Measurements from ENCODE around the gene MAMDC4. TPM values are rescaled to one million over a fixed set of nuclear protein-coding genes. Genes with fewer than 3 reads are reported as not detected.
"Not testable (repeated sequence)": the region's sequence is repeated elsewhere in the genome, so short reads cannot be mapped to it uniquely, and the experiment has no call there.

The MAMDC4 gene
- total and polyA plus RNA-seq, 5 donors from 2014 or later, result 0.30 to 2.7 TPM; not detected in 3

- peak overlapping the region; percentile 77 to 93 (median 86) for H3K4me3 Mint-ChIP-seq
- peak overlapping the region; percentile 84 to 97 (median 94) for H3K27ac Mint-ChIP-seq
- peaks cover 7 to 37% (median 20%) of the 10 kb centered on the region in 4 donors for H3K4me1 Mint-ChIP-seq
- Histone ChIP-seq H3K4me1 (ENCODE audit: control insufficient read depth, insufficient read depth, low read length, poor library complexity, severe bottlenecking) (peaks cover 45% of the 10 kb centered on the region), H3K4me3 (ENCODE audit: low read depth, low read length) (peak overlapping the region; percentile 64), H3K27ac (ENCODE audit: insufficient read depth, low read length, poor library complexity, severe bottlenecking) (peak overlapping the region; percentile 91)
- not testable (repeated sequence) for ATAC-seq (ENCODE audit: low read depth in 2 of 2); H3K36me3 Mint-ChIP-seq; DNase-seq; H3K36me3 ChIP-seq (ENCODE audit: control insufficient read depth, insufficient read depth, low read length); H3K27me3 Mint-ChIP-seq; H3K27me3 ChIP-seq (ENCODE audit: control insufficient read depth, insufficient read depth, low read length); H3K9me3 ChIP-seq (ENCODE audit: control insufficient read depth in 2 of 2, low read length in 2 of 2); H3K9me3 Mint-ChIP-seq
These were observed 30.8 kb downstream of the MAMDC4 start for GRCh38 chr9:136882947-136883283.

- not testable (repeated sequence) for H3K36me3 ChIP-seq (ENCODE audit: control insufficient read depth, insufficient read depth, low read length); H3K36me3 Mint-ChIP-seq; DNase-seq; ATAC-seq (ENCODE audit: low read depth in 2 of 2); H3K27me3 Mint-ChIP-seq; H3K4me3 ChIP-seq (ENCODE audit: low read depth, low read length); H3K27me3 ChIP-seq (ENCODE audit: control insufficient read depth, insufficient read depth, low read length); H3K9me3 ChIP-seq (ENCODE audit: control insufficient read depth in 2 of 2, low read length in 2 of 2); H3K9me3 Mint-ChIP-seq
- Mint-ChIP-seq H3K4me3 (peak overlapping the region in 2 of 4 donors; percentile 77 to 93), H3K4me1 (peaks cover 7 to 45% (median 20%) of the 10 kb centered on the region in 4 donors), H3K27ac (peak overlapping the region; percentile 48 to 94 (median 84))
- peak overlapping the region; percentile 91 for H3K27ac ChIP-seq (ENCODE audit: insufficient read depth, low read length, poor library complexity, severe bottlenecking)
- H3K4me1 ChIP-seq (ENCODE audit: control insufficient read depth, insufficient read depth, low read length, poor library complexity, severe bottlenecking), result peaks cover 45% of the 10 kb centered on the region
These were observed 31.5 kb downstream of the MAMDC4 start for GRCh38 chr9:136883670-136884069.

- Histone ChIP-seq H3K9me3 (ENCODE audit: control insufficient read depth in 2 of 2, low read length in 2 of 2) (no peaks in the 10 kb centered on the region), H3K4me1 (ENCODE audit: control insufficient read depth, insufficient read depth, low read length, poor library complexity, severe bottlenecking) (peaks cover 51% of the 10 kb centered on the region), H3K27ac (ENCODE audit: insufficient read depth, low read length, poor library complexity, severe bottlenecking) (peak within 1 kb of the TSS; percentile 96), H3K4me3 (ENCODE audit: low read depth, low read length) (peak within 1 kb of the TSS; percentile 53), H3K36me3 (ENCODE audit: control insufficient read depth, insufficient read depth, low read length) (peaks cover 8% of the 10 kb centered on the region), H3K27me3 (ENCODE audit: control insufficient read depth, insufficient read depth, low read length) (no peaks in the 10 kb centered on the region)
- peaks cover 7 to 56% (median 22%) of the 10 kb centered on the region in 4 donors for H3K4me1 Mint-ChIP-seq
- no peaks in the 10 kb centered on the region for H3K9me3 Mint-ChIP-seq
- peak within 1 kb of the TSS; percentile 58 to 95 (median 91) for H3K27ac Mint-ChIP-seq
- H3K27me3 Mint-ChIP-seq, result no peaks in the 10 kb centered on the region
- no peaks in the 10 kb centered on the region for H3K36me3 Mint-ChIP-seq
- peak; percentile 96 to 100 (median 97) for DNase-seq
- peak; percentile 93 to 95 for ATAC-seq (ENCODE audit: low read depth in 2 of 2)
- peak within 1 kb of the TSS; percentile 87 to 95 (median 92) for H3K4me3 Mint-ChIP-seq
These were observed 33.9 kb downstream of the MAMDC4 start, which contains the start of gene TRAF2 for GRCh38 chr9:136885950-136886578. Gene TRAF2 (plus strand): TSS chr9:136886516. CDS start chr9:136898741, 12,225 bp downstream.

GRCh38 chr9:136886610-136887597 lies 34.8 kb downstream of the MAMDC4 start:
- no peaks in the 10 kb centered on the region for H3K27me3 Mint-ChIP-seq
- H3K36me3 Mint-ChIP-seq, result no peaks in the 10 kb centered on the region
- DNase-seq, result peak in 2 of 3 donors; percentile 29 to 33
- H3K4me3 Mint-ChIP-seq, result peak overlapping the region; percentile 87 to 95 (median 92)
- peak overlapping the region; percentile 96 for H3K27ac ChIP-seq (ENCODE audit: insufficient read depth, low read length, poor library complexity, severe bottlenecking)
- H3K4me1 Mint-ChIP-seq, result peaks cover 7 to 52% (median 17%) of the 10 kb centered on the region in 4 donors
- H3K9me3 ChIP-seq (ENCODE audit: control insufficient read depth in 2 of 2, low read length in 2 of 2), result no peaks in the 10 kb centered on the region
- H3K4me1 ChIP-seq (ENCODE audit: control insufficient read depth, insufficient read depth, low read length, poor library complexity, severe bottlenecking), result peaks cover 43% of the 10 kb centered on the region
- H3K27ac Mint-ChIP-seq, result peak overlapping the region; percentile 58 to 95 (median 91)
- peak overlapping the region; percentile 46 for H3K4me3 ChIP-seq (ENCODE audit: low read depth, low read length)
- peaks cover 11% of the 10 kb centered on the region for H3K36me3 ChIP-seq (ENCODE audit: control insufficient read depth, insufficient read depth, low read length)
- H3K27me3 ChIP-seq (ENCODE audit: control insufficient read depth, insufficient read depth, low read length), result no peaks in the 10 kb centered on the region
- H3K9me3 Mint-ChIP-seq, result no peaks in the 10 kb centered on the region
- ATAC-seq (ENCODE audit: low read depth in 2 of 2), result peak in 1 of 2 donors; percentile 22

- Mint-ChIP-seq H3K4me3 (peak overlapping the region in 1 of 4 donors; percentile 95), H3K4me1 (peaks cover 7 to 50% (median 13%) of the 10 kb centered on the region in 4 donors), H3K27ac (peak overlapping the region in 1 of 3 donors; percentile 42), H3K9me3 (no peaks in the 10 kb centered on the region), H3K36me3 (no peaks in the 10 kb centered on the region), H3K27me3 (no peaks in the 10 kb centered on the region)
- H3K27me3 ChIP-seq (ENCODE audit: control insufficient read depth, insufficient read depth, low read length), result no peaks in the 10 kb centered on the region
- H3K4me1 ChIP-seq (ENCODE audit: control insufficient read depth, insufficient read depth, low read length, poor library complexity, severe bottlenecking), result peaks cover 29% of the 10 kb centered on the region
- DNase-seq (no peak), ATAC-seq (ENCODE audit: low read depth in 2 of 2) (no peak)
- no peaks in the 10 kb centered on the region for H3K9me3 ChIP-seq (ENCODE audit: control insufficient read depth in 2 of 2, low read length in 2 of 2)
- no peak overlapping the region for H3K4me3 ChIP-seq (ENCODE audit: low read depth, low read length)
- H3K27ac ChIP-seq (ENCODE audit: insufficient read depth, low read length, poor library complexity, severe bottlenecking), result no peak overlapping the region
- peaks cover 11% of the 10 kb centered on the region for H3K36me3 ChIP-seq (ENCODE audit: control insufficient read depth, insufficient read depth, low read length)
These were observed 36.3 kb downstream of the MAMDC4 start for GRCh38 chr9:136888454-136888853.

GRCh38 chr9:136889858-136890257 lies 37.7 kb downstream of the MAMDC4 start:
- DNase-seq, result no peak
- Mint-ChIP-seq H3K4me1 (peaks cover 7 to 60% (median 18%) of the 10 kb centered on the region in 4 donors), H3K4me3 (peak overlapping the region in 1 of 4 donors; percentile 22), H3K36me3 (no peaks in the 10 kb centered on the region), H3K27ac (no peak overlapping the region), H3K9me3 (no peaks in the 10 kb centered on the region), H3K27me3 (no peaks in the 10 kb centered on the region)
- no peaks in the 10 kb centered on the region for H3K9me3 ChIP-seq (ENCODE audit: control insufficient read depth in 2 of 2, low read length in 2 of 2)
- H3K27ac ChIP-seq (ENCODE audit: insufficient read depth, low read length, poor library complexity, severe bottlenecking), result no peak overlapping the region
- no peak overlapping the region for H3K4me3 ChIP-seq (ENCODE audit: low read depth, low read length)
- H3K36me3 ChIP-seq (ENCODE audit: control insufficient read depth, insufficient read depth, low read length), result peaks cover 11% of the 10 kb centered on the region
- no peak for ATAC-seq (ENCODE audit: low read depth in 2 of 2)
- H3K4me1 ChIP-seq (ENCODE audit: control insufficient read depth, insufficient read depth, low read length, poor library complexity, severe bottlenecking), result peaks cover 29% of the 10 kb centered on the region
- no peaks in the 10 kb centered on the region for H3K27me3 ChIP-seq (ENCODE audit: control insufficient read depth, insufficient read depth, low read length)

- Mint-ChIP-seq H3K27ac (no peak overlapping the region), H3K36me3 (no peaks in the 10 kb centered on the region), H3K9me3 (no peaks in the 10 kb centered on the region), H3K4me3 (peak overlapping the region in 2 of 4 donors; percentile 22), H3K4me1 (peaks cover 7 to 56% (median 19%) of the 10 kb centered on the region in 4 donors), H3K27me3 (no peaks in the 10 kb centered on the region)
- no peaks in the 10 kb centered on the region for H3K27me3 ChIP-seq (ENCODE audit: control insufficient read depth, insufficient read depth, low read length)
- H3K4me1 ChIP-seq (ENCODE audit: control insufficient read depth, insufficient read depth, low read length, poor library complexity, severe bottlenecking), result peaks cover 21% of the 10 kb centered on the region
- no peak for ATAC-seq (ENCODE audit: low read depth in 2 of 2)
- H3K4me3 ChIP-seq (ENCODE audit: low read depth, low read length), result no peak overlapping the region
- H3K9me3 ChIP-seq (ENCODE audit: control insufficient read depth in 2 of 2, low read length in 2 of 2), result no peaks in the 10 kb centered on the region
- no peak for DNase-seq
- H3K27ac ChIP-seq (ENCODE audit: insufficient read depth, low read length, poor library complexity, severe bottlenecking), result no peak overlapping the region
- H3K36me3 ChIP-seq (ENCODE audit: control insufficient read depth, insufficient read depth, low read length), result peaks cover 11% of the 10 kb centered on the region
These were observed 38.5 kb downstream of the MAMDC4 start for GRCh38 chr9:136890661-136891060.

Measured in CD4-positive, CD25-positive, alpha-beta regulatory T cell (primary cell).